Measurements from ENCODE around the gene LUM.

Gene LUM

GRCh38 chr12:91074154-91074709 is 37.1 kb downstream of the LUM start:
- no peak for DNase-seq

GRCh38 chr12:91073426-91073825 is 37.9 kb downstream of the LUM start:
- no peak for DNase-seq

DNA sequence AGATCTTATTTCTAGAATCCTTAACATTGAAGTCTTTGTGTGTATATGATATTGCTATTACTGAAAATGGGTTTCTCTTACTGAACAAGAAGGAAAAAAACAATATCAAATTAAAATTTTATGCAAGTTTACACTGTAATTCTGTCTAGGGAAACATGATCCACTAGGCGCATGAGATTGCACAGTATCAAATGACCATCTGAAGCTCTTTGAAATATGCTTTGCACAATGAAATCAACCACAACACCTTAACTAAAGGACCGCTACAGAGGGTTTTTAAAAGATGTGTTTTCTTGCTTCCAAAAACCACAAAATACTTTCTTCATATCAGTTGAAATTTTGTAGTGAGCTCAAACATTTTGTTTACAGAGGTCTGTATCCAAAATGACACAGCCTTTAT is 38.4 kb downstream of the LUM start:
- DNase-seq: no peak

DNA sequence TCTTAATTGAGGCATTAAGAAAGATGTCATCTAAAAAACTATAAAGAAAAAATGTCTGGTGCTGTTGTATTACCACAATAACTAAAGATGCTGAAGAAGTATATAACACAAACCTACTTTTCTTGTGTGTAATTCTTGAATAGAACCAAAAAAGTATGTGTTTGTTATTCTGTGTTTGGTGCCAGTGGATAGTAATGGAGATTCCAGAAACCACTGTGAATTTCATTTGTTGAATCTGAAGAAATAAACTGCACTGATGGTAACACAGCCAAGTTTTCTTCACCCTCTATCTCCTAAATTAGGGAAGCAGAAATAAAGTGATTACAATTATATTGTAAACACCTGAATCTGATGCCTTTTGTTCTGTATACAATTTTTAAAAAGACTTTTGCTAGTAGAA is 40.4 kb downstream of the LUM start:
- no peak for DNase-seq

DNA sequence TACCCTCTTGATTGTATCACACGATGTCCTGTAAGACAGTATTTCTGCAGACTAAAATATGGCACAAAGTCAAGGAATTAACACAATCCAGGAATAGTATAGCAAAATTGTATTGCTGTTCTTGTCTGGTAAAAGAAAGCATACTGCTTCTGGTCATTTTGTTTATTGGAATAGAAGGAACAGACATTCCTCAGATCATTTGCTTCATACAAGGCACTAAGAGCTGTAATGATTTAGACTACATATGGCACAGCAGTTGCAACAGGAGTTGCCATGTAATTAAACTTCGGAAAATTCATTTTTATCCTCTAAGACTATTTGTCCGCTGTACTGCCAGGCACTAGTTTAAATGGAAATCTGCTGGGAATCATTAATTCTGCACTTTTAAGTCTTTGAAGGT is 45.9 kb downstream of the LUM start:
- no peak for DNase-seq

- DNase-seq: no peak
Observed at GRCh38 chr12:91064640-91065039, 46.7 kb downstream of the LUM start.

- no peak for DNase-seq
Observed at GRCh38 chr12:91061091-91061490, 50.2 kb downstream of the LUM start.

DNA sequence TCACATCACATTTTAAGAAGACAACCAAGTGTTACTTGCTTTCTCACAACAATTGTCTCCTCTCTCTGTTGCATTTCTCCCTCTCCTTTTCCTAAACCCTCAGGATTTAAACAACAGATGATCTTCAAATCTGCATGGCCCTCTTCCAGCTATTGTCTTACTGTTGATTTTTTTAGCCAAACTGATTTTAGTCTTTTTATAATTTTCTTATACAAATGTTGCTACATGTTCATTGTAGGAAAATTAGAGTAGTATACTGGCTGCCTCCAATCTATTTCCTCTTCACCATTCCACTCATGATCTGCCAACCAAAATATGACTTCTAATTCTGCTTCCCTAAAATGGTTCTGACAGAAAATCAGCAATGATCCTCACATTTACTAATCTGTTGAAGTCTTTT is 52.1 kb downstream of the LUM start:
- no peak for DNase-seq

DNA sequence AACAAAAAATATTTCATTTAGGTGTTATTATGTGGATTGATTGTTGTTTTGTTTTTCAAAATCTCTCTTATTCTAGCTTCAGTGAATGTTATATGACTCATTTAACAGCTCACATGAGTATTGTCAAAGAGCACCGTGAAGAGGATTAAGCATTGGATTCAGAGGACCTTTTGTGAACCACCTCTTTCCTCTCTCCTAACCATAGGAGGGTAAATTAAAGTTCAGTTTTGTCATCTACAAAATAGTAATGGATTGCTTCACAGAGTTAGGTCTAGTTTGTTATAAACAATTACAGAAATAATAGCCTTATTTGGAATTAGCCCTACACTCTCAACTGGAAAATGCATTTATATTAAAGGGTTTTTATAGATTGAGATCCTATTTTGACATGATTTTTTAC is 52.5 kb downstream of the LUM start:
- DNase-seq: no peak

- no peak for DNase-seq
Observed at GRCh38 chr12:91057368-91058165, 53.7 kb downstream of the LUM start, which contains the start of gene KERA. TSS of gene KERA (minus strand) at chr12:91058024. CDS start at chr12:91056281, 1,743 bp downstream.

DNA sequence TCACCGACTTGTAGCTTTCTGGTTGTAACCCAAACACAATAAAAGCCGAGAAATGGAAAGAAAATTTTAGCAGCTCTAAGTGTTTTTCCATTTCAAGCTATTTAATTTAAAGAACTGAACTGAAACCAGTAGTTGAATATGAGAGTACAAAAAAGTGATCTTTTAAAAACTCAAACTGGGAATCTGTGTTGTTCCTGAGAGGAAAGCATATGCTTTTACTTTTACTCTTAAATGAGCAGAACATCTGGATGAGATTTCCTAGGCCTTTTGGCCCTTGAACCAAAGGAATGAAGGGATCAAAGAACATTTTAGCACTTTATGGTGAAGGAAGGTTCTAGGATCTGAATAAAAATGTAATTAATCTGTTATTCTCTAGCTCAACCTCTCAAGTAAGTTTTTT is 54.8 kb downstream of the LUM start:
- no peak for DNase-seq

DNA sequence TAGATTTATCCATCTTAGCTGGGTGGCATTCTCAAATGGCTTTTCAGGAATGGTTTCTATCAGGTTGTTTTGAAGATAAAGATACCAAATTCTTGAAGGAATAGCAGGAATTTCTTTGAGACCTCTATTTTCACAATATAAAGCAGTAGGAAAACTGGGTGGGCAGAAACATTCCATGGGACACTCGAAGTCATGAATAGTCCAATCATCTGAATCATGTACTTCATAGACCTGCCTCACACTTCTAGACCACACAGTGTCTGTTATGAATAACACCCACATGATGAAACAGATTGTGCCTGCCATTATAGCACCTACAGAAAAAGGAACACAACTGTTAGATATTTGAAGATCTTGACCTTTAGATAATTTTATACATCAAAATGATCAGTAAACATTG is 55.3 kb downstream of the LUM start:
- DNase-seq: no peak

DNA sequence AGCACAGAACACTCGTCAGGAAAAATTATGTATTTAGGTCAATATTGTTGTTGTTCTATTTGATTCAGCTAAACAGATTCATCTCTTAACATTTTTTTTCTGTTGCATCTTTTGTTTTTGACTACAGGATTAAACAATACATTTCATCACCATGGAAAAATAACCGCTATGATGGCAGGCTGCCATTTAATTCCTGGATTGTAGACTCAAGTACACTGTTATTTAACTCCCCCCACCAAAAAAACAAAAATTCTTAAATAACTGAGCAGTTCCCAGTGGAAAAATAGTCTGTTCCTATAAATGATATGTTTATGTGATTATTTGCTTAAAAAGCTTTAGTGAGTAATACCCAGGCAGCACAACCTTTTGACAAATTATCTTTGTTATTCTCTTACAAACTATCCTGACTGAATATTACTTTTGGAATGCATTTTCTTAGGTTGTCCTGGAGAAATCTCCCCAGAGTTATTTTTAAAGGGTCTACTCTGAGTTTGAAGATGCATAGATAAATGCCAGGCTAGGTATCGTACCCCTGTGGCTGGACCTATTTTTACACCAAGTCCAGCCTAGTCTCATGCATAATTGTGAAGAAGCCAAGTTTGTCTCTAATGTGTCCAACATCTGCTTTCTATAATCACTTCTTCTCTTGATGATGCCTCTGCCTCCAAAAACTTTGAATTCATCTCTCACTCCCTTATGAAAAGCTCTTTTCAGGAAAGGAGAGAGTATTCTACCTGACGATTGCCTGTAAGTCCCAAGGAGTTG is 57.2 kb downstream of the LUM start:
- no peak for DNase-seq

Data from DMS79 (cell line).